Adrenal gland (tissue), 5 donors: Measurements from ENCODE around the gene RIMBP2.

Experiments
- CTCF ChIP-seq, 6 experiments: fragments of 450-650 bp in 4 of 6; fragments of 200-600 bp in 2 of 6; sonication (generic) in 1 of 6; IDR thresholded peaks; 1 replicate in 5 of 6; 2 replicates in 1 of 6; pipeline versions ENCODE4 v1.5.1 to v1.8.0; 2016 to 2021; ENCODE audit warnings: antibody characterized with exemption in 6 of 6, mild to moderate bottlenecking in 2 of 6, moderate library complexity in 1 of 6
- POLR2A ChIP-seq, 2 donors: fragments of 450-650 bp; IDR thresholded peaks; one replicate each; pipeline ENCODE4 v1.6.1; 2017; ENCODE audit warnings: antibody characterized with exemption in 2 of 2, mild to moderate bottlenecking in 2 of 2, moderate library complexity in 1 of 2
- donor health status: DM: no; HTN: no; CAD: no.

- TF ChIP-seq CTCF (IDR thresholded peaks at IDR 0.05) = no peak
- TF ChIP-seq POLR2A (IDR thresholded peaks at IDR 0.05) = no peak
Observed at GRCh38 chr12:130449291-130449690, 266.8 kb downstream of the RIMBP2 start.
